HS-5 (cell line): ENCODE data around the gene PDZD7.
A peak's percentile ranks its signal among the peaks of the same experiment; 100 is the strongest.

Experiments used
- DNase-seq: peaks from one replicate; pipeline ENCODE4 v3.0.0-alpha.2; 2012; ENCODE audit warnings: low read depth

The PDZD7 gene

DNA sequence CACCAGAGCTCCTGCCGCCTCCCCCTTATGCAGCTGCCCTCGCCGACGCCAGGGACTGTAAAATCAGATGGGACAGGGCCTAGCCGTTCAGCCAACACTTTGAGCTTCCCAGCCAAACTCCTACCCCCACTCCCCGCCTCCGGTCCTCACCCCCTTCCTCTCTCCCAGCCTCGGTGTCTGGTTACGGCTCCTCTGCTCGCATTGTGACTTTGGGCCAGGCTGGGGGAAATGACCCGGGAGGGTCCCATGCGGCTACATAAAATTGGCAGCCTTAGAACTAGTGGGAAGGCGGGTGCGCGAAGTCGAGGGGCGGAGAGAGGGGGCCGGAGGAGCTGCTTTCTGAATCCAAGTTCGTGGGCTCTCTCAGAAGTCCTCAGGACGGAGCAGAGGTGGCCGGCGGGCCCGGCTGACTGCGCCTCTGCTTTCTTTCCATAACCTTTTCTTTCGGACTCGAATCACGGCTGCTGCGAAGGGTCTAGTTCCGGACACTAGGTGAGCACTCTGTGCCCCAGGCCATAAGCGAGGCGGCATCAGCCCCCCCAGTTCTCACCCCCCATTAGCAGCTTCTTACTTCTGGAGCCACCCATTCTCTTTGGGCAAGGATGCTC, 30.8 kb upstream of the PDZD7 start, which contains the start of gene KAZALD1:
KAZALD1 (plus strand) TSS at position 366 of the 608 bp plus-strand sequence. CDS start 604 bp downstream, outside the sequence.
- DNase-seq, result no peak

DNA sequence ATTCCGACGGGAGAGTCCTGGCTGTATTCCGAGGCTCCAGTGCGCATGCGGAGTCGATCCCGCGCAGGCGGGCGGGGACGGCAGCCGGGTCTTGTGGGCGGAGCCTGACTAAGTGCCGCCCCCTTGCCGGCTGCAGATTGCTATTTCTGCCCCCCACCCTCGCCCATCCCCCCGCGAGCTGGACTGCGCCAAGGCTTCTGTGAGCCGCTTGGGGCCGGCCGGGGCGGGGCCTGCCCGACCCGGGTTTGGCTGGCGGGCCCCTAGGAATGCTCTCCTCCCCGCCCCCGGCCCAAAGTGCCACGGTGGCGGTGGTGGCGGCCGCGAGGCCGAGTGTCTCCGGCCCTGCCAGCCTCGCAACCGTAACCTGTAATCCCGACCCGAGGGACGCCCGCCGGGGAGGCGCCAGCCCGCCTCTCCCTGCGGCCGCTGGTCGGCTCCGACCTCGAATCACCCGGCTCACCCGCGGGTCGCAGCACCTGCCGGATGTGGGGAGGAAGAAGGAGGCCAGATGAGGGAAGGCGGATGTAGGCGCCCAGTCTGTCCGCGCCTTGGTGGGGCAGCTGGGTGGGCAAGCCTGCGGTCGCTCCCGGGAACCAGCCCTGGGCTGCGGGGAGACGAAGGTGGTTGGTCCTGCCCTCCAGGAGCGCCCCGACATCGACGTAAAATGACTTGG, 30.2 kb upstream of the PDZD7 start:
- no peak for DNase-seq

DNA sequence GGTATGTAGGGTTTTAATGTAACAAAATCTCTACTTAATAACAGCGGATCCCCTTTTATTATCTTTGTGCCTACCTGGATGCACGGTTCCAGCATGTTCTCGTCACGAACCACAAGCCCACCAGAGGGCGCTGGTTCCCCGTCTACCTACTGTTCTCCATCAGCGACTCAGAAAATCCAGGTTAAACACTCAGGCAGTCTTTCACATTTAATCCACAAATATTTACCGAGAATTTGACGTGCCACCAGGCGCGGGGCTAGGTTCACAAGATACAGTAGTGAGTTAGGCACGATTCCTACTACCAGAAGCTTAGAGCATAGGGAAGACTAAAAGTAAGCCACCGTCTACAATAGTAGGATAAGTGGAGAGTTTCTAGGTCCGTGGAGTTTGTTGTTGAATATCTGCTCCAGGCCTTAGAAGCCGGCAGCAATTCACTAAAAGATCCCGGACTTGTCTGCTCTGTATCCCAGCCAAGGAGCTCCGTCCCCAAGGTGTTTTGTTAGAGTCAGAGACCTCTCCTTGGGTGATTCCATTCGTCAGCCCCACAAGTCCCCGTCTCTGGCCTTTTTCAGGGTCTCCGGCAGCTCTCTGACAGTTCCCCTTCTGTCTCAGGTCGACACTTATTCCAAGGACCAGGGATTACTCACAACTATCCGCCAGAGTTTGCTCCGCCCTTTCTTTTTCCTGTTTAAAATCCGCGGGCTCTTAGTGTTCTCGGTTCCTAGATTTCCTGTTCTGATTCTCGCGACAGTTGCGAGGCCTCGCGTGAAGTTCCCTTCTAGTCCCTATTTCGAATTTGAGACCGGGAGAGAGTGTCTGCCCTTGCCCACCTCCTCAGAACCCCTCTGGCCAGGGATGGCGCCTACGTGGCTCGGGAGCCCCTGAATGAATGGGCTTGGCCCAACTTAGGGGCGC, 29.4 kb upstream of the PDZD7 start:
- peak; percentile 95 for DNase-seq

DNA sequence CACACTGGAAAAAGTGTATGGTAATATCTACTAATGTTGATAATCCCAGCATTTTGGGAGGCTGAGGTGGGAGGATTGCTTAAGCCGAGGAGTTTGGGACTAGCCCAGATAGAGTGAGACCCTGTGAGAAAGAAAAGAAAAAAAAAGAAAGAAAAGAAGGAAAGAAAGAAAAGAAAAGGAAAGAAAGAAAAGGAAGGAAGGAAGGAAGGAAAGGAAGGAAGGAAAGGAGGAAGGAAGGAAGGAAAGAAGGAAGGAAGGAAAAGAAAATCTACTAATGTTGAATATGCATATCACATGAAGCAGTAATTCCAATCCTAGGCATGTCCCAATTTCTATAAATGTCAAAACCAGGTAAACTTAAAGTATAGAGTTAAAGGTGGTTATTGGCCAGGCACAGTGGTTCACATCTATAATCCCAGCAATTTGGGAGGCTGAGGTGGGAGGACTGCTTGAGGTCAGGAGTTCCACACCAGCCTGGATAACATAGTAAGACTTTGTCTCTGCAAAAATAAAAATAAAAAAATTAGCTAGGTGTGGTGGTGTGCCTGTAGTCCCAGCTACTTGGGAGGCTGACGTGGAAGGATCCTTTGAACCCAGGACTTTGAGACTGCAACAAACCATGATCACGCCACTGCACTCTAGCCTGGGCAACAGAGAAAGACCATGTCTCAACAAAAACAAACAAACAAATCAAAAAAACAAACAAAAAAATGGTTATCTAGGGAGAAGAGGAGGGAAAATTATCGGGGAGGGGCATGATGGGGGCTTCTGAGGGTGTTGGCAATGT, 25.6 kb upstream of the PDZD7 start:
- DNase-seq, result no peak

DNA sequence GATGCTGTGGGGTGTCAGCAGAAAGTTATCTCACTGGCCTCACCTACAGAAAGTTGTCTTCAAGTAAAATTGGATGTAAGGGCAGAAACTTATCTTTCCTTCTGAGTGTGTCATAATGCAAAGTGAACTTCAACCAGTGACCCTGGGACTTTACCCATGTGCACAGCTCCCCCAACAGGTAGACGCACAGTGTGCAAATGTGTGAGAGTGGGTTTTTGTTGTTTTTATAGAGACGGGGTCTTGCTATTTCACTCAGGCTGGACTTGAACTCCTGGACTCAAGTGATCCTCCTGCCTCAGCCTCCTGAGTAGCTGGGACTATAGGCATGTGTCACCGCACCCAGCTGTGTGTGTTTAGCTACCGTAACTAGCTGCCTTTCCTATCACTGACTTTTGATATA, 24.5 kb upstream of the PDZD7 start:
- DNase-seq, result no peak

DNA sequence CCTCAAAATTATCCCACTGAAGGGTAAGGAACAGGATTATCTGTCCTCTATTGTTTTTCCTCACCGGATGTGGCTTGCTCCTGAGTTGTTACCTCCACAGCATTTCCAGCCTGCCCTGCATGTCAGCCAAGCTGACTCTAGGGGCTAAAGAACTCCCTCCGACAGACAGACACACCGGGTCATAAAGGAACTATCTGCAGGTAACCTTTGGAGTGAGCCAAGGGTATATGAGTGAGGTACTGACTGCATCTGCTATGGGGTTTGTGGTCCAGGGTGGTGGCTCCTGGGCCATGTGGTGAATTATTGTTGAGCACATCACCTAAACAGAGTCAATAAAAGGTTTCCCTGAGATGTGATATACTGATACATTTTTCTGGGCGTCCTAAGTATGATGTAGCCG, 23.9 kb upstream of the PDZD7 start:
- DNase-seq, result no peak

DNA sequence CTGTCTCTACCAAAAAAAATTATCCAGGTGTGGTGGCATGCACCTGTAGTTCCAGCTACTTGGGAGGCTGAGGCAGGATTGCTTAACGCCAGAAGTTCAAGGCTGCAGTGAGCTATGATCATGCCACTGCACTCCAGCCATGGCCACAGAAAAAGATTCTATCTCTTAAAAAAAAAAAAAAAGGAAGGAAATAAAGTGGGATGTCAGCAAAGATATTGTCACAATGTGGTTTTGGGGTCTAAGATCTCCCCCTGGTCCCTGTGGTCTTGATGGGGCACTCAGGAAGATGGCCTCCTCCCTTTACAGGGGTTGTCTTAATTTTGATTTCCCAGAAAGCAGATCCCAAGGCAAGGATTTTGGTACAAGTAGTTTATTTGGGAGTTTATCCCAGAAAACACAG, 23.4 kb upstream of the PDZD7 start:
- DNase-seq, result no peak

DNA sequence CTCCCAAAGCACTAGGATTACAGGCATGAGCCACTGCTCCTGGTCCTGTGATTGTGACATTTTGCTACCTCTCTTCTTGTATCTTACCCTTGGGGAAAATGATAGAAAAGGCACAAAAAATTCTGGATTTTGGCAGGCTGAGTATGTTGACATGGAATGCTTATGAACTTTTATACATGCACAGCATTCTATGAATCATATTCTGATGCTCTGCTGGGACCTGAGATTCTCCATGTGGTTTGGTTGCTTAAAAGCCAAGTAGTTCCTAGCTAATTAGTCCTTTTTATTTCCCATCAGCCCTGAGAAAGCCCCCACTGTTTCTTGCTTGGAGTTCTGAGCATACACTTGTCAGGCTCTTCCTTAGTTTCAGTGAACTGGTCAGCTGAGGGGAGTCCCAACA, 22.6 kb upstream of the PDZD7 start:
- no peak for DNase-seq

DNA sequence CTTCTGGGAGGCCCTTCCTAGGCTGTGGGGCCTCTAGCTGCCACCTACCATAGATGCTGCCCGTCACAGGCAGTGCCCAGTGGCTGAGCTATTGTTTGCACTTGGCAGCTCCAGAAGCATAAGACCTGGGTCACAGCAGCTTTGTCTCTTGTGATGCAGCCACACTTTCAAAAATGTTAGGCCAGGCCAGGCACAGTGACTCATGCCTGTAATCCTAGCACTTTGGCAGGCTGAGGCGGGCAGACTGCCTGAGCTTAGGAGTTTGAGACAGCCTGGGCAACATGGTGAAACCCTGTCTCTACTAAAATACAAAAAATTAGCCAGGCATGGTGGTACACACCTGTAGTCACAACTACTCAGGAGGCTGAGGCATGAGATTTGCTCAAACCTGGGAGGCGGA, 21.4 kb upstream of the PDZD7 start:
- no peak for DNase-seq

DNA sequence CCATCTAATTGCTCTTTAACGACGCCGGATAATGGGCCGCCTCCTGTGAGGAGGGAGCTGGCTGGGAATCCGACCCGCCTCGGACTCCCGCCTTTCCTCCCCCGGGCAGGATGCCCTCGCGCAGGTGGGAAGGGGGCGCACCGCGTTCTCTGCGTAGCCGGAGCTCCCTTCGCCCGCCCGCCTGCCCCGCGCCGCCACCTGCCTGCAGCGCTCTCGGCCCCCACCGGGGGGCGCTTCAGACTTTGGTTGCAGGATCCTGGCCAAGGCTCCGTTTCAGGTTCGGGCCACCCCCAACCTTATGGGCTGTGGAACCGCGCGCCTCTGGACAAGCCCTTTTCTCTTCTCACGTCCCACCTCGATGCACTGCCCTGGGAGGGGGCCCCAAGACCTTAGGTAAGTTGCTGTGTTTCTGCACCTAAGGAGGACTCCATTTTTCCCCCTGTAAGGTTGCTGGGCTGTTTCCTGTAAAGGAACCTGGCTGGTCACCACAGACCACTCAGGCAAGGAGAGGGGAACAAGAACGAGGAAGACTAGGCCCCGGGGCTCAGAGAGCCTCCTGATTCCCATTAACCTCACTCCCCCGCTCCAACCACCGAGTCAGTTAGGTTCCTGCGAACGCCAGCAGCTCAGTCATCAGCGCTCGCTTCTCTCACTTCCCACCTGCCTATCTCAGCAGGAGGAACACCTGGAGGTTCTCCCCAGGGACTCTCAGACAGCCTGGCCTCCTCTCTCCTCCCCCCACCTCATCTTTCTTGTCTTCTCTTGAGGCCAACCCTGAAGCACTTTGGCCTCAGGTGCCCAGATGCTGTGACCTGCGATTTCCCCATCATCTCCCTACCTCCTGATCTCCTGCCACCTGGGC, 19.5 kb upstream of the PDZD7 start:
- DNase-seq, result no peak

DNA sequence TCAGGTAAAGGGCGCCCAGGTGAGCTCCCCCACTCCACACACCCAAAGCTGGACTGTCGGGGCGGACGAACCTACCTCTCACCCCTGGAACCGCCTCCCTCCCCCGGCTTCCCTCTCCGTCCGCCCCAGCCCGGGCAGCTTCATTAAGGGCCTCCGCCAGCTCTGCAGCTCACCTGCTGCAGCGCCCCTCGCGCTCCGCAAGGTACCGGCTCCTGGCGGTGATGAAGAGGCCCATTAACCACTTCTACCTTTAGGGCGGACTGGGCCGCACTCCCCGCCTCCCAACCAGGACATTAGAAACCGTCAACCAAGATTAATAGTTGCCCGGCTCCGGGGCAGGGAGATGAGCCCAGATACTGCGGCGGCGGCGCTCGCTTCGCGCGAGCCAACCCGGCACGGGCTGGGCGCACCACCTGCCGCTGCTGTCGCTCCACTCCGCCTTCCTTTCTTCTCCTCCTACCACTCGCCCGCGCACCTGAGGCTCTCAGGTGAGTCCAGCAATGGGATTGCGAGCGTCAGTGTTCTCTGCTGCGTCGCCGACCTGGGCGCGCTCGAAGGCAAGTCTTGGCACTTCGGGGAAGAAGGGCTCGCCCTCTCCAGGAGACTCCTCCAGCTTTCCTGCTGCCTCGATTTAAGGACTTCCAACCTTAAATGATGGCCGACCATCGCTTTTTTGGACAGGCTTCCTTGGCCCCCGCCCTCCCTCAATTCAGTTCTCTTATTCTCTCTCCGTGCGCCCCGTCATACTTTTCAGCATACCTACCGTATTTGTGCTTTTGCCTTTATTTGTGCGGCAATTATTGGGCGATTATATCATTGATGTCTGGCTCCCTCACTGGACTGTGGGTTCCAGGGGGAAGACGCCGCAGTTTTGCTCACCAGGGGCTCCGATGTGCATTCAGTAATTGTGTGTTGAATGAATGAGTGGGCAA, 17.3 kb upstream of the PDZD7 start:
- DNase-seq, result no peak

DNA sequence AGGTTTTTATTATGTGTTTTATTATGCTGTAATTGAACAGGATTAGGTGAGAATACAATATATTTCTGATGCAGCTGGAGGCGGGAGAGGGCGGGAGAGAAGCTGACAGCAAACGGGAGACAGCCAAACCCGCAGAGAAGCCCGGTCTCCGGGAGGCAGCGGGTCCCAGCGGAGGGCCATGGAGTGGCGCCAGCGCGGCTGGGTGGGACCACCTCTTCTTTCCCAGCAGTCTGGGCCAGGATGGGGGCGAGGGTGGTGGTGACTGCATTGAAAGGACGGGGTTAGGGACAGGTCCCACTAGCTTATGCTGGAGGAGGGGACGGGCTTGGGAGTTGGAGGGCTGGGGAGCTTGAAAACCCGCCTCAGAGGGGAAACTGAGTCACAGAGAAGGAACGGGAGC, 16.3 kb upstream of the PDZD7 start:
- no peak for DNase-seq

DNA sequence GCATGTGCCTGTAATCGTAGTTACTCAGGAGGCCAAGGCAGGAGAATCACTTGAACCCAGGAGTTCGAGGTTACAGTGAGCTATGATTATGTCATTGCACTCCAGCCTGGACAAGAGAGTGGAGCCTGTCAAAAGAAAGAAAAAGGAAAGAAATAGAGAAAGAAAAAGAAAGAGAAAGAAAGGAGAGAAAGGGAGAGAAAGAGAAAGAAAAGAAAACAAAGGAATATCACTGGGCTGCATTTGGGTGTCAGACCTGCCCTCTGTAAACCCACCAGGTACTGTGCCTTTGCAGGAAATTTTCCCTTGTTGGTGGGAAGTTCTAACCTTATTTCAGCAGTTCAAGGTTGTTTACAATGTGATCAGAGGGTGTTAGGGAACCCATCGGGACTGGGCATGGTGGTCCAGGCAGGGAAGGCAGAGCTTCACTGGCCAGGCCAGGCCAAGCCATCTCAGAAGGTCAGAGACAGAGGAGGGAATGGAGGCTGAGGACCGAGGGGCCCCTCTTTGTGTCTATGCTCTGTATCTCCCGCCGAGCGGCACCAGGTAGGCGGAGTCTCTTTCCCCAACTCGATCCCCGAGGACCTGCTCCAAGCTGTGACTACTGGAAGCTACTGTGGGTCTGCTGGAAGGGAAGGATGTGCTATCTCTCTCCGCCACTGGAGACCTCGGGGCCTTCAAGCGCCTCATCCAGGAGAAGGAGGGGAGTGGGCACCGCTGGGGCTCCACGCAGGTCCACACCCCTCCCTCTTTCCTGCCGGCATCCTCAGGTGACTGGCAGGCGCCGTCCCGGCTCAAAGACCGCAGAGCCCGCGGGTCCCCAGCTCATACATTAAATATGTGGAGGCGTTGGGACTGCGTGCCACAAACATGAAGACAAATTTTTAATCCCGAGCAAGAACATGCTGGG, 15.7 kb upstream of the PDZD7 start:
- no peak for DNase-seq

DNA sequence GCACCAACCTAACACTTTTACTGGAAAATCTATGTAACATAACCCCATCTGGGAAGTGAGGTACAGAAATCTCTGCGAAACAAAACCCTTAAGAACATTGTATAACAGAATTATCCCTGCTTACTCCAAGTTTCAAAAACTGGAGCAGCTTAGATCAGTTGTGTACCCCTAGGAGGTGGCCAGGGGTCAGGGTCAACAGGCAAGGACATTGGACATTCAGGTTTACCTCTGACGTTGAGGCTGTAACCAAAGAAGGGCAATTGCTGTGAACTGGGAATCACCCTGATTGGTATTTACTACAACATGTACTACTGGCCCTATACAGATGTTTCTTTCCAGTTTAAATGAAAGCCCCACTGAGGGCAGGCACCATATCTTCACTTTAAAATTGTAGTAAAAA, 13.2 kb upstream of the PDZD7 start:
- DNase-seq, result no peak

DNA sequence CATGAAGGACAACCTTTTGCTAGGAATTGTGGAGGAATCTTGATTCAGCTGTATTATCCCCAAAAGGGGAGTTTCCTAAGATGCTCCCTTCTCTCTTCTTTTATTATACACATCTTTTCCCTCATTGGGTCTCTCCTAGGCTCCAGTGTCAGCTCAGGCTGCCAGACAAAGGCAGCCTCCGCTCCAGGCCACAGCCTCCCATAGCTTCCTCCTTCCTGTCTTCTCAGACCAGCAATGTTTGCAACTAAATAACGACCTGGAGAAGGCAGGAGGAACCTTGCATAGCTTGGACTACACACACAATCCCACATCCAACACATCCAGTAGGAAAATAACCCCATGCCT, 12.4 kb upstream of the PDZD7 start:
- DNase-seq, result no peak

DNA sequence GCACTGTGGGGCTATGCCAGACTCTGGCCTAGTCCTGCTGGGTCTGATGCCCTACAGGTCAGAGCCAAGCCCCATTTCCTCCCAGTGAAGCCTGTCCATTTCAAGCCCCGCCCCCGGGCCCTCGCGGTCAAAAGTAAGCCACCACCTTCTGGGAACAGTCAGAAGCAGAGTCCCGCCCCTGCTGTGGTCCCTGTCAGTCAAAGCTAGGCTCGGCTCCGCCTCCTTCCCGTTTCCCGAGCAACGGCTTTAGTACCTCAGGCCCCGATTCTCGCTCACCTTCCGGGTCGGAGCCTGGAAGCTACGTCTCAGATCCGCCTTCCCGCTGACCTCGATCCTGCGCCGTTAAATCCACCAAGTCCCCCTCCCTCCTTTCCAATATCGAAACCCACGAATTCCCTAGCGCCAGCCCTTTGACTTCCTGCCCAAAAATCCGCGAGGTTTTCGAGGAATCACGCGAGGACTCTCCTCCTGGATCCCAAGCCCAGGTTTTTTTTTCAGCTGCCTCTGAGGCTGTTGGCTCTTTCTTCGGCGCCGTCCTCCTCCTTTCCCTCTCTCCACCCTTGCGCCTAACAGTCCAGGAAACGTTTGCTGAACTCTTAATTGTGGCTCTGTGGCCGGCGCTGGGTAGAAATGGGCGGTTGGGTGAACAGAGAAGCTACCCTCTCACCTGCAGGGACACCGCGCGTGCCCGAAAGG, 11.9 kb upstream of the PDZD7 start:
- peak; percentile 92 for DNase-seq

DNA sequence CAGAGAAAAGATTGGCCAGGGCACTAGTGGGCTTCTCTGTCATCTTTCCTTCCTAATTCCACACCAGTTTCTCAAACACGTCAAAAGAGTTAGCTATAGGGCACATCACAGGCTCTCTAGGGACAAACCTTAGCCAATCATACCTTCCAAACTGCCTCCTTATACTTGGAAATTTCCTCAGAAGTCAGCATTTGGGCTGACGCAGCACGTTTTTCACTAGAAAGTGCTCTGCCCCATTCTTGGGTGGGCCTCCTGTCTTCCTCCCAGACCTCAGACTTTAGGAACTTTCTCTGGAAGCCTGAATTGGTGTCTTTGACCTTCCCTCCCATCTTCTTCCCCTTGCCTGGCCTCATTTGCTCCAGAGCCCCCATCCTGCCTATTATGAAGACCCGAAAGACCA, 11.2 kb upstream of the PDZD7 start:
- DNase-seq, result no peak

DNA sequence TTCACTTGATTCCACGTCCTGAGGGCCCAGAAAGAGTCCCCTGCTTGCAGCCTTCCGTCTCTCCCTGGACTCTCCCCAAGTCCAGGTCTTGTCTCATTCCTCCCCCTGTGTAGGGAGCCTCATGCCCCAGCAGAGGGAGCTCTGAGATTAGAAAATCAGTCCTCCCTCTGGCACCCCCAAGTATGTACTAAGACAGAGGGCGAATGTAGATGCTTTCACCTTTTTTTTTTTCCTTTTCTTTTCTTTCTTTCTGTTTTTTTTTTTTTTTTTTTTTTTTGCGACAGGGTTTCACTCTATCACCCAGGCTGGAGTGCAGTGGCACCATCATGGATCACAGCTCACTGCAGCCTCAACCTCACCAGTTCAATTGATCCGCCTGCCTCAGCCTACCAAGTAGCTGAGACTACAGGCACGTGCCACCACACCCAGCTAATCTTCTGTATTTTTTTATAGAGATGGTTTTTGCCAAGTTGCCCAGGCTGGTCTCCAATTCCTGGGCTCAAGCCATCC, 10.4 kb upstream of the PDZD7 start:
- no peak for DNase-seq
